CD4-positive, alpha-beta T cell treated with Interleukin-2 at 100 ng/mL for 4 hours (primary cell): ENCODE results near the gene TAS2R1.
"Not testable (repeated sequence)": the region's sequence is repeated elsewhere in the genome, so short reads cannot be mapped to it uniquely, and the experiment has no call there.

ENCODE experiments used
- DNase-seq: peaks from one replicate; pipeline ENCODE4 v3.0.0-alpha.2; 2020; ENCODE audit warnings: low spot score

The TAS2R1 gene

GRCh38 chr5:9622971-9623421, 7.2 kb downstream of the TAS2R1 start:
- DNase-seq, result no peak

- no peak for DNase-seq
Observed at GRCh38 chr5:9621379-9621903, 8.7 kb downstream of the TAS2R1 start.

- DNase-seq, result no peak
Observed at GRCh38 chr5:9619331-9620092, 10.6 kb downstream of the TAS2R1 start.

GRCh38 chr5:9617739-9618504, 12.2 kb downstream of the TAS2R1 start:
- DNase-seq, result no peak

- no peak for DNase-seq
Observed at GRCh38 chr5:9617221-9617620, 12.9 kb downstream of the TAS2R1 start.

- no peak for DNase-seq
Observed at GRCh38 chr5:9615331-9615730, 14.8 kb downstream of the TAS2R1 start.

GRCh38 chr5:9613360-9613759, 16.8 kb downstream of the TAS2R1 start:
- DNase-seq, result no peak

- DNase-seq, result no peak
Observed at GRCh38 chr5:9610969-9611368, 19.2 kb downstream of the TAS2R1 start.

GRCh38 chr5:9610364-9610763, 19.8 kb downstream of the TAS2R1 start:
- no peak for DNase-seq

- no peak for DNase-seq
Observed at GRCh38 chr5:9608093-9608492, 22.1 kb downstream of the TAS2R1 start.

- no peak for DNase-seq
Observed at GRCh38 chr5:9605041-9605838, 24.9 kb downstream of the TAS2R1 start.

GRCh38 chr5:9604416-9604815, 25.7 kb downstream of the TAS2R1 start:
- no peak for DNase-seq

GRCh38 chr5:9601055-9601739, 29.0 kb downstream of the TAS2R1 start:
- DNase-seq, result no peak

- no peak for DNase-seq
Observed at GRCh38 chr5:9599391-9599790, 30.8 kb downstream of the TAS2R1 start.

GRCh38 chr5:9598329-9598728, 31.8 kb downstream of the TAS2R1 start:
- not testable (repeated sequence) for DNase-seq

- not testable (repeated sequence) for DNase-seq
Observed at GRCh38 chr5:9597322-9597721, 32.8 kb downstream of the TAS2R1 start.

GRCh38 chr5:9596824-9597223, 33.3 kb downstream of the TAS2R1 start:
- no peak for DNase-seq

GRCh38 chr5:9596171-9596780, 33.9 kb downstream of the TAS2R1 start:
- no peak for DNase-seq

- DNase-seq, result no peak
Observed at GRCh38 chr5:9594913-9595312, 35.2 kb downstream of the TAS2R1 start.

GRCh38 chr5:9589049-9589835, 40.9 kb downstream of the TAS2R1 start:
- DNase-seq, result no peak
